ENCODE data around the gene PLCB3.

DNA sequence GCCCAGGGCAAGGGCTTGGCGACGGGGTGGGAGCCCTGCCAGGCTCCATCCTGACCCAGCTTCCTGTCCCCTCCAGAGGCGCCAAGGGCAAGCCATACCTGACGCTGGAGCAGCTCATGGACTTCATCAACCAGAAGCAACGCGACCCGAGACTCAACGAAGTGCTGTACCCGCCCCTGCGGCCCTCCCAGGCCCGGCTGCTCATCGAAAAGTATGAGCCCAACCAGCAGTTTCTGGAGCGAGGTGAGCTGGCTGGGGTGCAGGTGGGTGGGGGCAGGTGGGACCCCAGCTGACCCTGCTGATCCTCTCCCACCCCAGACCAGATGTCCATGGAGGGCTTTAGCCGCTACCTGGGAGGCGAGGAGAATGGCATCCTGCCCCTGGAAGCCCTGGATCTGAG lies 5.0 kb downstream of the PLCB3 start:
- TF ChIP-seq POLR2AphosphoS5 (IDR thresholded peaks at IDR 0.05) = no peak
- TF ChIP-seq, protein P1, sequence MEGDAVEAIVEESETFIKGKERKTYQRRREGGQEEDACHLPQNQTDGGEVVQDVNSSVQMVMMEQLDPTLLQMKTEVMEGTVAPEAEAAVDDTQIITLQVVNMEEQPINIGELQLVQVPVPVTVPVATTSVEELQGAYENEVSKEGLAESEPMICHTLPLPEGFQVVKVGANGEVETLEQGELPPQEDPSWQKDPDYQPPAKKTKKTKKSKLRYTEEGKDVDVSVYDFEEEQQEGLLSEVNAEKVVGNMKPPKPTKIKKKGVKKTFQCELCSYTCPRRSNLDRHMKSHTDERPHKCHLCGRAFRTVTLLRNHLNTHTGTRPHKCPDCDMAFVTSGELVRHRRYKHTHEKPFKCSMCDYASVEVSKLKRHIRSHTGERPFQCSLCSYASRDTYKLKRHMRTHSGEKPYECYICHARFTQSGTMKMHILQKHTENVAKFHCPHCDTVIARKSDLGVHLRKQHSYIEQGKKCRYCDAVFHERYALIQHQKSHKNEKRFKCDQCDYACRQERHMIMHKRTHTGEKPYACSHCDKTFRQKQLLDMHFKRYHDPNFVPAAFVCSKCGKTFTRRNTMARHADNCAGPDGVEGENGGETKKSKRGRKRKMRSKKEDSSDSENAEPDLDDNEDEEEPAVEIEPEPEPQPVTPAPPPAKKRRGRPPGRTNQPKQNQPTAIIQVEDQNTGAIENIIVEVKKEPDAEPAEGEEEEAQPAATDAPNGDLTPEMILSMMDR (IDR thresholded peaks at IDR 0.05) = no peak

Measured in suprapubic skin (tissue), 3 donors.